ENCODE measurements around the gene ELFN1.

ELFN1 gene

GRCh38 chr7:1669954-1670893, at the start of gene ELFN1:
Gene ELFN1, plus strand, starts transcription at chr7:1670277. Its CDS starts 74,320 bp downstream, at chr7:1744597.
- DNase-seq: peak; percentile 32 to 62

- DNase-seq: no peak
Observed at GRCh38 chr7:1620835-1621234, 49.2 kb upstream of the ELFN1 start.

DNA sequence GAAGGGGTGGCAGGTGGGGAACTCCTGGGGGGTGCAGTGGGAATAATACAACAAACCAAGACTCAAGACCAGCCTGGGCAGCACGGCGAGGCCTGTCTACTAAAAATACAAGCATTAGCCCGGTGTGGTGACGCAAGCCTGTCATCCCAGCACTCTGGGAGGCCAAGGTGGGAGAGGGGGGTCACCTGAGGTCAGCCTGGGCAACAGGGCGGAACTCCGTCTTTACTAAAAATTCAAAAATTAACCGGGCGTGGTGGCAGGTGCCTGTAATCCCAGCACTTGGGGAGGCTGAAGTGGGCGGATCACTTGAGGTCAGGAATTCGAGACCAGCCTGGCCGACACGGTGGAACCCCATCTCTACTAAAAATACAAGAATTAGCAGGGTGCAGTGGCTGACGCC, 48.4 kb upstream of the ELFN1 start:
- DNase-seq: no peak

- no peak for DNase-seq
Observed at GRCh38 chr7:1622441-1622840, 47.6 kb upstream of the ELFN1 start.

DNA sequence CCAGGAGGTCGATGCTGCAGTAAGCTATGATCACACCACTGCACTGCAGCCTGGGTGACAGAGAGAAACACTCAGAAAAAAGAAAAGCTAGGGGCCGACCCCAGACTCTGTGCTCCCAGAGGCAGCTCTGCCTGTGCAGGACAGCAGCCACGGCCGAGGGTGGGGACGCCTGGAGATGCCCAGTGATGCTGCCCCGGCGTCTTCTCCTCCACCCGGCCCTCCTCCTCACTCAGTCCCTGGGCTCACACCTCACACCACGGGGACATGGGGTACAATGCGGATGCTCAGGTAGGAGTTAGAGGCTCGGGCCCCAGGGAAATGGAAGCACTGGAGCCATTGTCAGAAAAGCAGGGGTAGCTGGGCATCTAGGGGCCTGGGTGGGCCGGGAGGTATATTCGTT, 46.3 kb upstream of the ELFN1 start:
- DNase-seq: no peak

DNA sequence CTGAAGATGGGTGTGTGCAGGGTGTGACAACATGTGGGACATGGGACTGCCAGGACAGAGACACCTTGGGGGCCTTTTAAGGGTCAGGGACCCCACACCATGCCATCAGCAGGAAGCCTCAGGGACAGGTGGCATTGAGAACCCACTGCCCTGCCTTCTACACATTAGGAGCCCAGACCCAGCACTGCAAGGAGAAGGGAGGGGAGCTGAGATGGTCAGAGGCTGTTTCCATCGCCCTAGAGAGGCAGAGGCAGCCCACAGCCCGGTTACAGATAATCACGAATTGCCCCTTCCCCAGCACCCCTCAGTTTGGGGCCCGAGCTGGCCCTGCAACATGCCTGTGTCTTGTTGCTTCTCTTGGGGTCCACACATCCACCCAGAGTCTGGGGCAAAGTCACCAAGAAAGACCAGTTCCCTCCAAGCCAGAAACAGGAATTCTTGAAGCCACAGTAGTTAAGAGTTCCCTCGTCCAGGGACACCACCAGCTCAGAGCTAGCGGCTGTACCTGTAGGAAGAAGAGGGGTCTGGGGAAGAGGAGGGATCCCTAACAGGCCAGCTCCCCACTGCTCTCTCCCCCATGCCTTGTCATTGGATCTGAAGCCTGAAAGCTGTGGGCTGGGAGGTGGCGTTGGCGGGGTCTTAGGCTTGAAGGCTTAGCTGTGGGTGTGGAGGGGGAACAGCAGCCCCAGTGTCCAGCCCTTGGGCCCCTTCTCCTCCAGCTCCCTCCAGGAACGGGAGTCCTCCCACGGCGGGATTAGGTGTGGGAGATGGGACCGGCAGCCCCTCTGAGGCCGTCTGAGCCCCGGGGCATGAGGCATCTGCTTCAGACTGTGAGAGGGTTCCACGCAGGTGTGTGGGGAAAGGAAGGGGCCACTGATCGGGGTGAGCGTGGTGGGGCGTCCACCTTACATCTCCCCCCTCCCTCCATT, 44.8 kb upstream of the ELFN1 start:
- DNase-seq: no peak

- DNase-seq: no peak
Observed at GRCh38 chr7:1626769-1627168, 43.3 kb upstream of the ELFN1 start.

GRCh38 chr7:1630700-1631336, 39.3 kb upstream of the ELFN1 start:
- DNase-seq: no peak

- DNase-seq: no peak
Observed at GRCh38 chr7:1631678-1632077, 38.4 kb upstream of the ELFN1 start.

DNA sequence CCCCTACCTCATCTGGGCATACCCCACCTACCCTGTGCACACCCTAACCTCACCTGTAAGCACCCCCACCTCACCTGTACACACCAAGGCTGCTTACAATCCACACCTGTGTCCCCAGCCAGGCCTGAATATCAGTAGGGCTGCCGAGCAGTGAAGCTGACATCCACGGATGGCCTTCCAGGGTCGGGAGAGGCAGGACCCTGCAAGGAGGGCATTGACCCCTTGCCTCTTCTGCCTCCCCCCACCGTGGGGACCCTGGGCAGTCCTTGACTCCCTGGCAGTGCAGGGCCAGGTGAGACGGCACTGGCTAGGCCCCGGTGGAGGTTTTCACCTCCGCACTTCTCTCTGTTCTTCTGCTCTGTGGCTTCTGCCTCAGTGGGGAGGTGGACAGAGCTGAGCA, 37.6 kb upstream of the ELFN1 start:
- DNase-seq: no peak

- DNase-seq: no peak
Observed at GRCh38 chr7:1632916-1633785, 36.9 kb upstream of the ELFN1 start.

- no peak for DNase-seq
Observed at GRCh38 chr7:1635401-1635800, 34.7 kb upstream of the ELFN1 start.

GRCh38 chr7:1637155-1637554, 32.9 kb upstream of the ELFN1 start:
- DNase-seq: no peak

DNA sequence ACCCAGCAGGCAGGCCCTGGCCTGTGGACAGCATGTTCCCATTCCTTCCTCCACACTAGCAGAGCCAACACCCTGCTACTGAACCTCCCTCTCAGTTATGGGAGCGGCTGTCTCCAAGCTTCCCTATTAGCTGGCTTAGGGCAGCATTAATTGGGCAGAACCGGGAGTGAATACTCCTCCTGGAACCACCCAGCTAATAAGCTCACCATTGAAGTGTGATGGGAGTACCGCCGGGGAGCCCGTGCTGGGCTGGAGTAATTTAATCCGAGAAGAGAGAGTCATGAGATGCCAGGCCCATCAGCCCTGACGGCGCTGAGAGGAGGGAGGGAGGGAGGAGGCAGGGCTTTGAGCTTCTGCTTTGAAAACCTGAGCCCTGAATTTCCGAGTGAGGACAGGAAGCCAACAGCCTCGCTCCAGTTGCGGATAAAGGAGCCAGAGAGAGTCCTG, 31.8 kb upstream of the ELFN1 start:
- DNase-seq: peak; percentile 84 to 88

GRCh38 chr7:1639071-1639470, 31.0 kb upstream of the ELFN1 start:
- DNase-seq: peak; percentile 43 to 71

DNA sequence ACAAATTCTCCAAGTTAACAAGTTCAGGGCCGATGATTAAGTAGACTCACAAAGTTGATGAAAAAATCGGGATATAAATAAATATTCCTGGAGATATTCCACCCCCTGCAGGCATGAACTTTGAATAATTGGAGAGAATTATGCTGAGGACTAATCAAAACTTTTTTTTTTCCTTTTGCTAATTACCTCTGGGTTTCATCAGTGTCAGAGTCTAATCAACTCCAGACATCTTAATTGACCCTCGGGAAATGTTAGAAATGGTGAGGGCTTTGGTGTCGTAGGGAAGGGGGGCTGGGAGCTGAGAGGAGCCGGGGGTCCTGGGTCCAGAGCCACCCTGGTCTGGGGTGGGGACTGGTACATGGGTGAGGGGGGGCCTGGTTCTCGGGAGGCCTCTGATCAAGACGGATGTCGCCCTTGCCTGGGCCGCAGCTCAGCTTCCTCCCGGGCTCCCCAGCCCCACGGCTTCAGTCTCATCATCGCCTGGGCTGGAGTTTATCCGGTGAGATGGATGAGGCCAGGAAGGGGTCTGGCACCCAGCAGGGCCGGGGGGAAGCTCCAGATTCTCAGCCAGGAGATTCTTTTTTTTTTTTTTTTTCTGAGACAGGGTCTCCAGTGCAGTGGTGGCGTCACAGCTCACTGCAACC, 30.4 kb upstream of the ELFN1 start:
- no peak for DNase-seq

DNA sequence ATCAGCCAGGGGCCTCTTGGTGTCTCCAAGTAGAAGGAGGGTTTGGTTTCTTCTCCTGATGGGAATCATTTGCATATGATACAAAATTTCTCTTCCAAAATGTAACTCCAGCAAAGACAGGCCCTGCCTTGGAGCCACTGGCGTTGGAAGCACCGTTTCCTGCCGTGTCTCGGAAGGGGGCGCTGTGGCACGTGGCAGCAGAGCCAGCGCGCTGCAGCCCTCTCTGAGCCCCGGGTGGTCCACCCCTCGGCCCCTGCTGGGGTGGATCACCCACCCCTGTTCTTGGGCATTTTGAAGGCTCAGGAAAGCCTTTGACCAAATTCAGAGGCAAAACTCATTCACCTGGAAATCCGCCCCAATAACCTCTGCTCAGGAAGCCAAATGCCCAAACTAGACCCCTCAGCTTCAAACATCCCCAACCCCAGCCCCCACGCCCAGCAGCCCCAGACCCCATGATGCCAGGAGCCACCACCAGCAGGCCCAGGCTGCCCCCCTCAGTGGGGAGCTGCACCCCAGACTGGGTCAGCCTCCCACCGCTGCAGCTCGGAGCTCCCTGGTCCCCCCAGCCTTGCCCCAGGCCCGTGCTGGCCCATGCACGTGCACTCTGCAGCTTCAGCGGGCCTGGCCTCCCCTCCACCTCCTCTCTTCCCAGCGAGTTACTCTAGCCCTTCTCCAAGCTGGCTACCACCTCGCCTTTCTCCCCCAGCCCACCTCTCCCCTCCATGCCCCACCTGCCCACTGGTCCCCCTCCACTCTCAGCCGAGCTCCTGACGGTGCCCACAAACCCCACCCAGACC, 29.5 kb upstream of the ELFN1 start:
- DNase-seq: no peak

- peak in 1 of 2 experiments; percentile 28 for DNase-seq
Observed at GRCh38 chr7:1641173-1641572, 28.9 kb upstream of the ELFN1 start.

DNA sequence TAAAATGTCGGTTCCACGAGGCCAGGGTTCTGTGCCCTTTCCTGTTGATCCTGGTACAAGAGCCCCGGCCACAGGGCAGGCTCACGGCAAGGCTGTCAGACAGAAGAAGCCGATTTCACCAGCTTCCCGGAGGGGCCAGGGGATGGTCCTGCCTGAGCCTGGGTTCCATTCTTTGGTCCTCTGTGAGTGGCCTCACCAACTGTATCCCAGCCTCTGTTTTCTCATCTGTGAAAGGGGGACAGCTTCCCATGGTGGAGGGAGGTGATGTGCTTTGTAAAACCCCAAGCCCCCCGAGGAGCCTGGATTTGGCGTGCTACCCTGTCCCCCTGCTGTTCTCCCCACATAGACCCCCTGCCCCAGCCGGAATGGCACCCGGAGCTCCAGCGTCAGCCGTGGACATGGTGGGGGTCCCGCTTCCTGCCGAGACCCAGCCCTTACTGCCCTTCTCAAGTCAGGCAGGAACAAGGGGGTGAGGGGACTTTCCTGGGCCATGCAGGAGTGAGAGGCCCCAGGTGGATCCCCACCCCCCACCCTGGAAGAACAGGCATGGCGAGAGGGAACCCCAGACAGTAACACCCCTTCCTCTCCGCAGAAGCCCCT, 28.3 kb upstream of the ELFN1 start:
- no peak for DNase-seq

DNA sequence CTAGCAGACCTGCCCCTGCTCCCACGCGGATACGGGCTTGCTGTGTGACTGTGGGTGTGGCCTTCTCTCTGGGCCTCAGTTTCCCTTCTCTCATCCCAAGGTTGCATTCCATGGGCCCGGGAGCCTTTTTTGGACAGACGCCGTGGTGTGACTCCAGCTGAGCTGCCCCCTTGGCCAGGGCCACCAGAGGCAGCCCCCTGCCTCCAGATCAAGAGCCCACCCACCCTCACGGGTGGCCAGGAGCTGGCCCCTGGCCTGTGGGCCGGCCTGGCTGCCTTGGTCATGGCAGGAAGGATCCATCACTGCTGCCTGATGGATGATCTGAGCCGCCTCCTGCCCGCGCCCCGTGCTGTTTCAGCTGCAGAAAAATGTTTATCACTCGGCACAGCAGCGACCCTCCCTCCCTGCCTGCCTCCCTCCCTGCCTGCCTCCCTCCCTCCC, 27.8 kb upstream of the ELFN1 start:
- no peak for DNase-seq

Measured in NCI-H524 (cell line).